Occipital lobe (tissue), 2 donors: Measurements from ENCODE around the gene ACVR1. TPM values are rescaled to one million over a fixed set of nuclear protein-coding genes. Genes with fewer than 3 reads are reported as not detected.

Source experiments
- DNase-seq: peaks from one replicate; lab custom pipeline; 2025; lab: John Stamatoyannopoulos, UW
- total RNA-seq: library from RNA; depleted of rRNA; stranded (reverse); fragments of >200 nt; gene quantifications from one replicate; pipeline ENCODE4 v1.2.3, GENCODE V29; 2014

The ACVR1 gene
- total RNA-seq: 20.3 TPM

- peak; percentile 91 for DNase-seq
Measured at GRCh38 chr2:157876066-157876785, at the start of gene ACVR1. Gene ACVR1, minus strand, starts transcription at chr2:157876330. Its CDS starts 76,837 bp downstream, at chr2:157799493.

- DNase-seq: no peak
Measured at GRCh38 chr2:157925071-157925470, 48.9 kb upstream of the ACVR1 start.

GRCh38 chr2:157923598-157924217 lies 47.6 kb upstream of the ACVR1 start:
- no peak for DNase-seq

GRCh38 chr2:157922815-157923214 lies 46.7 kb upstream of the ACVR1 start:
- no peak for DNase-seq

GRCh38 chr2:157922336-157922735 lies 46.2 kb upstream of the ACVR1 start:
- DNase-seq: no peak

- no peak for DNase-seq
Measured at GRCh38 chr2:157920736-157921135, 44.6 kb upstream of the ACVR1 start.

- DNase-seq: no peak
Measured at GRCh38 chr2:157919181-157919580, 43.1 kb upstream of the ACVR1 start.

GRCh38 chr2:157918319-157918718 lies 42.2 kb upstream of the ACVR1 start:
- DNase-seq: no peak

- no peak for DNase-seq
Measured at GRCh38 chr2:157911750-157912149, 35.6 kb upstream of the ACVR1 start.

- DNase-seq: no peak
Measured at GRCh38 chr2:157911246-157911645, 35.1 kb upstream of the ACVR1 start.

- DNase-seq: no peak
Measured at GRCh38 chr2:157905092-157905491, 29.0 kb upstream of the ACVR1 start.

GRCh38 chr2:157903626-157904025 lies 27.5 kb upstream of the ACVR1 start:
- DNase-seq: peak; percentile 40

- DNase-seq: no peak
Measured at GRCh38 chr2:157903151-157903550, 27.0 kb upstream of the ACVR1 start.

GRCh38 chr2:157902692-157903091 lies 26.6 kb upstream of the ACVR1 start:
- DNase-seq: no peak

GRCh38 chr2:157901325-157901724 lies 25.2 kb upstream of the ACVR1 start:
- DNase-seq: no peak

- no peak for DNase-seq
Measured at GRCh38 chr2:157900684-157901083, 24.6 kb upstream of the ACVR1 start.

GRCh38 chr2:157900203-157900602 lies 24.1 kb upstream of the ACVR1 start:
- no peak for DNase-seq

- no peak for DNase-seq
Measured at GRCh38 chr2:157899125-157899839, 23.2 kb upstream of the ACVR1 start.

- peak; percentile 24 for DNase-seq
Measured at GRCh38 chr2:157898591-157898996, 22.5 kb upstream of the ACVR1 start.

GRCh38 chr2:157897106-157897971 lies 21.2 kb upstream of the ACVR1 start:
- DNase-seq: no peak

GRCh38 chr2:157895531-157895930 lies 19.4 kb upstream of the ACVR1 start:
- no peak for DNase-seq
